ENCODE data around the gene SLC38A4. TPM values are rescaled to one million over a fixed set of nuclear protein-coding genes. Genes with fewer than 3 reads are reported as not detected.

Gene SLC38A4
- total RNA-seq, 2 donors from 2014 or later = not detected

- no peak for ATAC-seq
- Mint-ChIP-seq H3K4me1 (ENCODE audit: low read depth in 2 of 2) (no peaks in the 10 kb centered on the region), H3K36me3 (no peaks in the 10 kb centered on the region), H3K27me3 (peaks cover 15 to 29% of the 10 kb centered on the region in 2 donors), H3K9me3 (no peaks in the 10 kb centered on the region), H3K4me3 (no peak overlapping the region), H3K27ac (no peak overlapping the region)
- no peak for DNase-seq (ENCODE audit: low spot score)
Measured at GRCh38 chr12:46839232-46839631, 13.4 kb upstream of the SLC38A4 start.

DNA sequence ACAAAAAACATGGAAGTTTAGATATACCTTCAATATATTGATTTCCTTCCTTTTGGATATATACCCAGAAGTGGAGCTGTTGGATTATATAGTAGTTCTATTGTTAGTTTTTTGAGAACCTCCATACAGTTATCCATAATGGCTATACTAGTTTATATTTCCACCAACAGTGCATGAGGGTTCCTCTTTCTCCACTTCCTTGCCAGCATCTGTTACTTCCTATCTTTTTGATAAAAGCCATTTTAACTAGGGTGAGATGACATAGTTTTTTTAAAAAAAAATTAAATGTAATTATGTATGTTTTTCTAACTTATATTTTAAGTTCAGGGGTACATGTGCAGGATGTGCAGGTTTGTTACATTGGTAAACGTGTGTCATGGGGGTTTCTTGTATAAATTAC lies 10.0 kb upstream of the SLC38A4 start:
- DNase-seq (ENCODE audit: low spot score) = no peak
- ATAC-seq = no peak
- Mint-ChIP-seq H3K9me3 (no peaks in the 10 kb centered on the region), H3K27ac (no peak overlapping the region), H3K27me3 (peaks cover 35 to 37% of the 10 kb centered on the region in 2 donors), H3K4me1 (ENCODE audit: low read depth in 2 of 2) (peaks cover 5 to 7% of the 10 kb centered on the region in 2 donors), H3K36me3 (no peaks in the 10 kb centered on the region), H3K4me3 (no peak overlapping the region)

GRCh38 chr12:46832130-46832704 lies 6.4 kb upstream of the SLC38A4 start:
- no peak overlapping the region for H3K4me3 Mint-ChIP-seq
- no peak overlapping the region for H3K27ac Mint-ChIP-seq
- no peaks in the 10 kb centered on the region for H3K36me3 Mint-ChIP-seq
- DNase-seq (ENCODE audit: low spot score) (no peak), ATAC-seq (no peak)
- no peaks in the 10 kb centered on the region for H3K9me3 Mint-ChIP-seq
- H3K4me1 Mint-ChIP-seq (ENCODE audit: low read depth in 2 of 2) = peaks cover 5 to 7% of the 10 kb centered on the region in 2 donors
- H3K27me3 Mint-ChIP-seq = peaks cover 51 to 64% of the 10 kb centered on the region in 2 donors

- H3K4me1 Mint-ChIP-seq (ENCODE audit: low read depth in 2 of 2) = peaks cover 5 to 7% of the 10 kb centered on the region in 2 donors
- ATAC-seq (peak in 1 of 2 donors; percentile 24), DNase-seq (ENCODE audit: low spot score) (no peak)
- H3K27ac Mint-ChIP-seq = no peak overlapping the region
- no peaks in the 10 kb centered on the region for H3K9me3 Mint-ChIP-seq
- peak overlapping the region; percentile 43 for H3K4me3 Mint-ChIP-seq
- no peaks in the 10 kb centered on the region for H3K36me3 Mint-ChIP-seq
- peaks cover 52 to 59% of the 10 kb centered on the region in 2 donors for H3K27me3 Mint-ChIP-seq
Measured at GRCh38 chr12:46831335-46832129, 5.7 kb upstream of the SLC38A4 start.

DNA sequence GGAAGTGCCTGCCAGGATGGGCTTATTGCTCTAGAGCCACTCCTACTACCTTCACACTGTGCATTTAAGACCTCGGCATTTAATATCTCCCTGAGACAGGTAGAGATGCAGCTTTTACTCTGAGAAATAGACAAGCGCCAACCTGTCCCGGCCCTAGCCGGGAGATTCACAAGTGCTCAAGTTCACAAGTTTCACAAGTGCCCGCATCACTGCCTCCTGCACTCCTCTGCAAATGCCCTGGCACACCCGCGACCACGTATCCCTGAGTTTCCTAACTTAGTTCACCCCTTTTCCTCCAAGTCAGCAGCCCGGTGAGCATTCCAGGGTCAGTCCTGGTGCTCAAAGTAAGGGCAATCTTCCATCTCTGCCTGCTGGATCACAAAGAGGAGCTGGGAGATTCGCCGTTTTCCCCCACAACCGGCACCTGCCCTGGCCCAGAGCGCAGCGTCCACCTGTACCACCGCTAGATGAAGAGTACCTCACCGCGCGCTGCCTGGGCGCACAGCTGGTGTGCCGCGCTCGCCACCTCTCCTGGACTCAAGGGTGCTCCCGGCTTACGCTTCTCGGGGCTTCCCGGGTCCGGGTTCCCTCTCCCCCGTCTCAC lies 5.0 kb upstream of the SLC38A4 start:
- Mint-ChIP-seq H3K4me1 (ENCODE audit: low read depth in 2 of 2) (peaks cover 6 to 7% of the 10 kb centered on the region in 2 donors), H3K27ac (no peak overlapping the region), H3K36me3 (no peaks in the 10 kb centered on the region), H3K9me3 (no peaks in the 10 kb centered on the region), H3K27me3 (peaks cover 59 to 62% of the 10 kb centered on the region in 2 donors), H3K4me3 (peak overlapping the region; percentile 43)
- ATAC-seq (no peak), DNase-seq (ENCODE audit: low spot score) (no peak)

- no peak for ATAC-seq
- H3K36me3 Mint-ChIP-seq = no peaks in the 10 kb centered on the region
- no peak overlapping the region for H3K4me3 Mint-ChIP-seq
- no peaks in the 10 kb centered on the region for H3K9me3 Mint-ChIP-seq
- H3K4me1 Mint-ChIP-seq (ENCODE audit: low read depth in 2 of 2) = peaks cover 0 to 3% of the 10 kb centered on the region in 2 donors
- H3K27ac Mint-ChIP-seq = no peak overlapping the region
- H3K27me3 Mint-ChIP-seq = peaks cover 44 to 71% of the 10 kb centered on the region in 2 donors
- no peak for DNase-seq (ENCODE audit: low spot score)
Measured at GRCh38 chr12:46824709-46825108, 1.1 kb downstream of the SLC38A4 start.

DNA sequence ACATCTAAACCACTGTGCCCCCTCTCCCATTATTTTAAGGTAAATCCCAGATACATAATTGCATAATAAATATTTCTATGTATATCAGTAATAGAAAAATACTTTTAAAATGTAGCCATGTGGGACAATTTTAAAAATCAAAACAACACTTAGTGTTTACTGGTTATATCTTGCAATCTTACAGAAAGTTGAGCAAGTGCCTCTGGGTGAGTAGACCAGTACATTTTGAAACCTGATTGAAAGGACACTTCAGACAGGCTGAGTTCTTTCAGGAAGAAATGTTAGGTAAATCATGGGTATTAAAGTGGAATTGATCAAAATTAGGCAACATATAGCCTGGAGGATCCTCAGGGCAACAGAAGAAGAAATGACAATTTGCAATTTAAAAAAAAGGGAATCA lies 7.2 kb downstream of the SLC38A4 start:
- no peak for ATAC-seq
- H3K4me3 Mint-ChIP-seq = no peak overlapping the region
- peaks cover 17 to 36% of the 10 kb centered on the region in 2 donors for H3K27me3 Mint-ChIP-seq
- H3K36me3 Mint-ChIP-seq = no peaks in the 10 kb centered on the region
- H3K9me3 Mint-ChIP-seq = no peaks in the 10 kb centered on the region
- no peak for DNase-seq (ENCODE audit: low spot score)
- no peak overlapping the region for H3K27ac Mint-ChIP-seq
- H3K4me1 Mint-ChIP-seq (ENCODE audit: low read depth in 2 of 2) = no peaks in the 10 kb centered on the region

DNA sequence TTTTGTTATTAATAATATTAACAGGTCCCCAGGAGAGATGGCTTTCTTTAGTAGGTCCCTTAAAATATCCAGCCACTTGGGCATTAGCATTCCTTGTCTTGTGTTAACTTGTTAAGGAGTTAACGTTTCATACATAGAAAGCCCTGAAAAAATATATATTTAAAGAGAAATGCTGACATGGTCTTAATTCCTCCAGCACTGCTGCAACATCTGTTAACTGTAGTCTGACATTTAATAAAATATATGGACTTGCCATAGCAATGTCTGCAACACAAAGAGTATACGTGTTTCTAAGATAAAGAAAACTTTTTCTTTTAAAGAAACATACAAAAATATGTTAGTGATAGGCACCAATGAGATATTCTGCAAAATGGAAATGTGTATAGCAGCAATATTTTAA lies 10.0 kb downstream of the SLC38A4 start:
- H3K4me1 Mint-ChIP-seq (ENCODE audit: low read depth in 2 of 2) = peaks cover 5 to 6% of the 10 kb centered on the region in 2 donors
- H3K4me3 Mint-ChIP-seq = no peak overlapping the region
- peaks cover 11 to 21% of the 10 kb centered on the region in 2 donors for H3K27me3 Mint-ChIP-seq
- H3K27ac Mint-ChIP-seq = no peak overlapping the region
- DNase-seq (ENCODE audit: low spot score) (no peak), ATAC-seq (no peak)
- no peaks in the 10 kb centered on the region for H3K36me3 Mint-ChIP-seq
- H3K9me3 Mint-ChIP-seq = no peaks in the 10 kb centered on the region

DNA sequence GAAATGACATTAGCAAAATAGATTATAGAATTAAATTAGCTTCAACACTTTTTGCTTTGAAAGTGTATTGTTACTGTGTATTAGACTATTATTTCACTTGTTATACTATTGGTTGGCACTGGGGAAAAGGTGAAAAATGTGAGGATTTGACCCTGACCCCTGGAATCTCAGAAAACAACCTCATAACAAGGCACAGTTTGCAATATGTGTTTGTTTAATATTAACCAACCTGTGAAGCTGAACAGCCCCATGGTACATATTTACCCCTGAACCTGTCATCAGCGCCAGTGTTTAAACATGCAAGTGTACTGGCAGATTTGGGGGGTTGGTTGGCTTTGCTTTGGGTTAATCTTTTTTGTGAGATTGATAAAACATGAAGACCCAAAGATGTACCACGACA lies 11.7 kb downstream of the SLC38A4 start:
- Mint-ChIP-seq H3K9me3 (no peaks in the 10 kb centered on the region), H3K36me3 (no peaks in the 10 kb centered on the region), H3K4me3 (no peak overlapping the region), H3K4me1 (ENCODE audit: low read depth in 2 of 2) (peaks cover 6% of the 10 kb centered on the region in 2 donors), H3K27me3 (peaks cover 7 to 19% of the 10 kb centered on the region in 2 donors), H3K27ac (no peak overlapping the region)
- ATAC-seq (no peak), DNase-seq (ENCODE audit: low spot score) (no peak)

GRCh38 chr12:46811185-46811584 lies 14.6 kb downstream of the SLC38A4 start:
- ATAC-seq = no peak
- Mint-ChIP-seq H3K9me3 (no peaks in the 10 kb centered on the region), H3K36me3 (no peaks in the 10 kb centered on the region), H3K27me3 (peaks cover 8 to 20% of the 10 kb centered on the region in 2 donors), H3K27ac (no peak overlapping the region), H3K4me1 (ENCODE audit: low read depth in 2 of 2) (peaks cover 6% of the 10 kb centered on the region in 2 donors), H3K4me3 (no peak overlapping the region)
- no peak for DNase-seq (ENCODE audit: low spot score)

- peaks cover 6% of the 10 kb centered on the region in 2 donors for H3K4me1 Mint-ChIP-seq (ENCODE audit: low read depth in 2 of 2)
- no peak for ATAC-seq
Measured at GRCh38 chr12:46808955-46809697, 16.7 kb downstream of the SLC38A4 start.

DNA sequence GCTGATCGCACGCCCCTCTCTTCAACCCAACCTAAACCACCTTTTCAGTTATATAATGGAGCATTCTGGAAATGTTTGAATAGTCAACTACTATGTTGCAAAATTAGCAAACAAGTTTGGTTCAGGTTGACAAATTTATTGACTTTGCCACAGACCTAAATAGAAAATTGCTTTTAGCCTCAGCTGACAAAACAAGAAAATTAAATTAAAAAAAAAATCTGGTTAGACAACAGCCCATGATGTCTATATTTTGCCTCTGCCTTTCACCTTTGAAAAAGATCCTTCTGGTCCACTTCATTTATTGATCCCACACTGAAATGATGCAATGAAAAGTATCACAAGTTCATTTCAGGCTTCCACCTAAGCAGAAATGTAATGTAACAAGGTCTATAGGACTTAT lies 17.5 kb downstream of the SLC38A4 start:
- H3K27me3 Mint-ChIP-seq = peaks cover 12 to 25% of the 10 kb centered on the region in 2 donors

More at GRCh38 chr12:46808955-46809697, 16.7 kb downstream of the SLC38A4 start:
- Mint-ChIP-seq H3K27me3 (peaks cover 12 to 25% of the 10 kb centered on the region in 2 donors), H3K4me3 (no peak overlapping the region), H3K9me3 (no peaks in the 10 kb centered on the region), H3K36me3 (no peaks in the 10 kb centered on the region), H3K27ac (no peak overlapping the region)
- DNase-seq (ENCODE audit: low spot score) = no peak

DNA sequence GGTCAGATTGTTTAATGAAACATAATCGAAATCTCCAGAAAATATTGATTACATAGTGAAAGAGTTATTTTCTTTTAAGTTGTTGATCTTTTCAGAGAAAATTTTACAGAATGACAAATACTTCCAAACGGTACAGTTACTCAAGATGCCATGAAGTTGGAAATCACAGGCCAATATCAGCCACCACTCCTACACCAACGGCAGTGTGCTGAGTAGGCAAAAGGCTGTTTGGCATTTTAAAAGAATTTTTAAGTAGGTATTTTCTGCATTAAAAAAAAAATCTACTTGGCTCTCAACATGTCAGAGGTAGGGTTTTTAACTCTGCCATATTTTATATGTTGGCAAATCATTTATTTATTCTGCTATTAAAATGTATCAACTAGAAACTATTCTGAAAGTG lies 21.7 kb downstream of the SLC38A4 start:
- H3K4me3 Mint-ChIP-seq = no peak overlapping the region

More for the DNA sequence above, 17.5 kb downstream of the SLC38A4 start:
- ATAC-seq = no peak
- no peaks in the 10 kb centered on the region for H3K9me3 Mint-ChIP-seq
- H3K36me3 Mint-ChIP-seq = no peaks in the 10 kb centered on the region
- no peak for DNase-seq (ENCODE audit: low spot score)
- peaks cover 6% of the 10 kb centered on the region in 2 donors for H3K4me1 Mint-ChIP-seq (ENCODE audit: low read depth in 2 of 2)
- H3K4me3 Mint-ChIP-seq = no peak overlapping the region
- H3K27ac Mint-ChIP-seq = no peak overlapping the region

More for the DNA sequence above, 21.7 kb downstream of the SLC38A4 start:
- H3K36me3 Mint-ChIP-seq = no peaks in the 10 kb centered on the region
- no peaks in the 10 kb centered on the region for H3K4me1 Mint-ChIP-seq (ENCODE audit: low read depth in 2 of 2)
- peaks cover 11 to 12% of the 10 kb centered on the region in 2 donors for H3K27me3 Mint-ChIP-seq
- H3K9me3 Mint-ChIP-seq = no peaks in the 10 kb centered on the region
- H3K27ac Mint-ChIP-seq = no peak overlapping the region
- DNase-seq (ENCODE audit: low spot score) (no peak), ATAC-seq (no peak)
